Liver (tissue), 9 donors: ENCODE results near the gene THSD4. TPM values are rescaled to one million over a fixed set of nuclear protein-coding genes. Genes with fewer than 3 reads are reported as not detected.

Experiments used
- DNase-seq: peaks from one replicate; pipeline ENCODE4 v3.0.0-alpha.2; 2017; ENCODE audit warnings: low spot score
- H3K27ac ChIP-seq, 2 donors: one replicate each; pipeline ENCODE4 v1.7.0; 2013; ENCODE audit warnings: inconsistent platforms in 2 of 2, low read length in 2 of 2, control low read depth in 1 of 2, low read depth in 1 of 2, mild to moderate bottlenecking in 1 of 2
- H3K27me3 ChIP-seq, 4 donors: one replicate each; pipeline versions ENCODE4 v1.6.1 to v1.7.0; 2013; ENCODE audit warnings: low read length in 3 of 4, inconsistent platforms in 1 of 4, mild to moderate bottlenecking in 1 of 4, moderate library complexity in 1 of 4; ENCODE audit not compliant: control insufficient read depth in 4 of 4, insufficient read depth in 4 of 4
- H3K36me3 ChIP-seq, 4 donors: one replicate each; pipeline versions ENCODE4 v1.6.1 to v1.7.0; 2013; ENCODE audit warnings: low read length in 3 of 4, mild to moderate bottlenecking in 3 of 4, low read depth in 1 of 4, moderate library complexity in 1 of 4; ENCODE audit not compliant: control insufficient read depth in 4 of 4, insufficient read depth in 3 of 4
- H3K4me1 ChIP-seq, 4 donors: one replicate each; pipeline versions ENCODE4 v1.6.1 to v1.7.0; 2013; ENCODE audit warnings: low read length in 3 of 4, mild to moderate bottlenecking in 3 of 4, moderate library complexity in 1 of 4; ENCODE audit not compliant: control insufficient read depth in 4 of 4, insufficient read depth in 4 of 4
- H3K4me3 ChIP-seq, 3 donors: one replicate each; pipeline versions ENCODE4 v1.6.1 to v1.7.0; 2013; ENCODE audit warnings: low read length in 3 of 3, control low read depth in 1 of 3, low read depth in 1 of 3, mild to moderate bottlenecking in 1 of 3
- H3K9ac ChIP-seq, 2 donors: one replicate each; pipeline ENCODE4 v1.7.0; 2013; ENCODE audit warnings: low read length in 2 of 2, mild to moderate bottlenecking in 2 of 2, moderate library complexity in 2 of 2, control low read depth in 1 of 2, low read depth in 1 of 2
- H3K9me3 ChIP-seq, 4 donors: one replicate each; pipeline versions ENCODE4 v1.6.1 to v1.7.0; 2013; ENCODE audit warnings: low read length in 3 of 4; ENCODE audit not compliant: control insufficient read depth in 4 of 4
- CTCF ChIP-seq: fragments of 150-350 bp; IDR thresholded peaks from 2 replicates; pipeline ENCODE4 v1.5.1; 2017; ENCODE audit warnings: improper control_type of control experiment, low read depth, low read length; ENCODE audit not compliant: missing input control
- EGR1 ChIP-seq, 2 donors: IDR thresholded peaks; 2 replicates each; pipeline ENCODE4 v1.6.1; 2016 to 2018; ENCODE audit warnings: antibody characterized with exemption in 2 of 2, low read depth in 2 of 2
- FOXA1 ChIP-seq: IDR thresholded peaks from 2 replicates; pipeline ENCODE4 v1.6.1; 2016; ENCODE audit warnings: antibody characterized with exemption
- FOXA2 ChIP-seq: IDR thresholded peaks from 2 replicates; pipeline ENCODE4 v1.6.1; 2016; ENCODE audit warnings: antibody characterized with exemption
- GABPA ChIP-seq, 2 donors: IDR thresholded peaks in 1 of 2; conservative IDR thresholded peaks in 1 of 2; 2 replicates each; pipeline ENCODE4 v1.6.1; 2016; ENCODE audit warnings: antibody characterized with exemption in 2 of 2, mild to moderate bottlenecking in 1 of 2, moderate library complexity in 1 of 2
- HNF4A ChIP-seq, 2 donors: conservative IDR thresholded peaks; 2 replicates each; pipeline ENCODE4 v1.6.1; 2016; ENCODE audit warnings: antibody characterized with exemption in 2 of 2, mild to moderate bottlenecking in 2 of 2
- HNF4G ChIP-seq: IDR thresholded peaks from 2 replicates; pipeline ENCODE4 v1.6.1; 2016; ENCODE audit warnings: antibody characterized with exemption
- JUND ChIP-seq, 2 donors: IDR thresholded peaks; 2 replicates each; pipeline ENCODE4 v1.6.1; 2016; ENCODE audit warnings: antibody characterized with exemption in 2 of 2
- MAX ChIP-seq: IDR thresholded peaks from 2 replicates; pipeline ENCODE4 v1.6.1; 2016; ENCODE audit warnings: antibody characterized with exemption
- NR2F2 ChIP-seq: IDR thresholded peaks from 2 replicates; pipeline ENCODE4 v1.6.1; 2016; ENCODE audit warnings: antibody characterized with exemption
- RAD21 ChIP-seq, 2 donors: IDR thresholded peaks; 2 replicates each; pipeline ENCODE4 v1.6.1; 2016; ENCODE audit warnings: antibody characterized with exemption in 2 of 2, mild to moderate bottlenecking in 2 of 2
- RXRA ChIP-seq, 2 donors: IDR thresholded peaks; 2 replicates each; pipeline ENCODE4 v1.6.1; 2017 to 2018; ENCODE audit warnings: antibody characterized with exemption in 2 of 2, mild to moderate bottlenecking in 1 of 2
- SP1 ChIP-seq: IDR thresholded peaks from 2 replicates; pipeline ENCODE4 v1.6.1; 2018; ENCODE audit warnings: antibody characterized with exemption, mild to moderate bottlenecking
- TAF1 ChIP-seq: conservative IDR thresholded peaks from 2 replicates; pipeline ENCODE4 v1.6.1; 2016; ENCODE audit warnings: antibody characterized with exemption, mild to moderate bottlenecking
- YY1 ChIP-seq: IDR thresholded peaks from 2 replicates; pipeline ENCODE4 v1.6.1; 2016; ENCODE audit warnings: antibody characterized with exemption, mild to moderate bottlenecking
- WGBS: extraction: QIAGEN DNeasy Blood & Tissue Kit; methylation state at CpG from one replicate; pipeline ENCODE4 v1.1.7; 2013; 5-methylcytosine and 5-hydroxymethylcytosine counted together
- polyA plus RNA-seq, 2 donors: library from polyadenylated mRNA; stranded (reverse) in 1 of 2; unstranded in 1 of 2; fragments of 200-250 nt in 1 of 2; fragments of >200 nt in 1 of 2; fragmentation: Nextera tagmentation in 1 of 2; extraction: Ambion mirVana in 1 of 2; gene quantifications; one replicate each; pipeline versions ENCODE4 v1.2.1 to v1.2.3, GENCODE V29; 2013 to 2015
- total RNA-seq, 2 donors: library from RNA; depleted of rRNA; stranded (reverse); fragments of >200 nt; gene quantifications; one replicate each; pipeline ENCODE4 v1.2.3, GENCODE V29; 2014
- TF ChIP-seq, protein P1 (sequence below): IDR thresholded peaks from 2 replicates; pipeline ENCODE4 v1.6.1; 2016; ENCODE audit warnings: antibody characterized with exemption
- TF ChIP-seq, protein P2 (sequence below): IDR thresholded peaks from 2 replicates; pipeline ENCODE4 v1.6.1; 2016; ENCODE audit warnings: antibody characterized with exemption
- TF ChIP-seq, protein P3 (sequence below): IDR thresholded peaks from 2 replicates; pipeline ENCODE4 v1.6.1; 2016; ENCODE audit warnings: antibody characterized with exemption, mild to moderate bottlenecking
- donor health status: healthy.
- donor health status: healthy.
- donor health status: healthy.
- donor health status: healthy.
- donor health status: healthy.

THSD4 gene
- total and polyA plus RNA-seq, 4 donors = 0.23 to 11.5 (median 1.9) TPM

DNA sequence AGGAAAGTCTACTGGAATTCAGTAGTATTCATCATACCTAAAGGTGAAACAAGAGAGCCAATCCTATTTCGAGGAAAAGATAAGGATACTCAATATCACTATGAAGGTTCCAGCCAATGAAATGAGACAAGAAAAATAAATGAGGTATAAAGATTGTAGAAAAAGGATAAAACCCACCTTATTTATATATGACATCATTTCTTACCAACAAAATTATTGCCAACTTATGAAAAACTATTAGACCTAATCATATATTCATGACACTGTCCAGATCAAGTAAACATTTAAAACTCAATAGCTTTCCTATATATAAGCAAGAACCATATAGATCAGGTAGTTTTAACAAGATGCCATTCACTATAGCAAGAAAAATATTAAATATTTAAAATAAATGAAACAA is 584.7 kb downstream of the THSD4 start:
- H3K27ac ChIP-seq = no peak overlapping the region

DNA sequence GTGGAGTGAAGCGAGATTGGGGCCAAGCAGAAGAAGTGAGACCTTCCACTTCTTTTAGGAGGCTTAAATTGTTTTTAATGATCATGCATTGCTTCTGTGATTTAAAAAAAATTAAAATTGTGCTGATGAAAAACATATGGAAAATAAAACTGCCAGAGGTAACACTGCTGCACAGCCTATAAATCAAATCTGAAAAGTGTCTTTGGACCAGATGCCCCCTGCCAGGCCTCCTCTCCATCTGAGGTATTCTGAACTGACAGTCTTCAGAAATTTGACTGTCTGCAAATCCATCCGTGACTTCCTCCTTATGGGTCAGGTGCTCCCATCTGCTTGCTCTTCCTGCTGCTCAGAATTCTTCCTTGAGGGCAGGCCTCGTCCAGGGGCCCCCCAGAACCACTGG is 586.5 kb downstream of the THSD4 start:
- no peak for DNase-seq
- TF ChIP-seq RAD21 (IDR thresholded peaks at IDR 0.05) (no peak), SP1 (no peak), FOXA1 (no peak), HNF4A (conservative IDR thresholded peaks at IDR 0.05) (no peak), EGR1 (IDR thresholded peaks at IDR 0.05; ENCODE audit: low read depth in 2 of 2) (no peak), NR2F2 (no peak), GABPA (IDR thresholded peaks at IDR 0.05 in 1 of 2, conservative IDR thresholded peaks at IDR 0.05 in 1 of 2) (no peak), TAF1 (no peak), RXRA (IDR thresholded peaks at IDR 0.05) (no peak), HNF4G (no peak), MAX (no peak), YY1 (no peak), CTCF (no peak), JUND (IDR thresholded peaks at IDR 0.05) (no peak), FOXA2 (no peak)
- TF ChIP-seq, protein P1, sequence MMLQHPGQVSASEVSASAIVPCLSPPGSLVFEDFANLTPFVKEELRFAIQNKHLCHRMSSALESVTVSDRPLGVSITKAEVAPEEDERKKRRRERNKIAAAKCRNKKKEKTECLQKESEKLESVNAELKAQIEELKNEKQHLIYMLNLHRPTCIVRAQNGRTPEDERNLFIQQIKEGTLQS = no peak
- TF ChIP-seq, protein P2, sequence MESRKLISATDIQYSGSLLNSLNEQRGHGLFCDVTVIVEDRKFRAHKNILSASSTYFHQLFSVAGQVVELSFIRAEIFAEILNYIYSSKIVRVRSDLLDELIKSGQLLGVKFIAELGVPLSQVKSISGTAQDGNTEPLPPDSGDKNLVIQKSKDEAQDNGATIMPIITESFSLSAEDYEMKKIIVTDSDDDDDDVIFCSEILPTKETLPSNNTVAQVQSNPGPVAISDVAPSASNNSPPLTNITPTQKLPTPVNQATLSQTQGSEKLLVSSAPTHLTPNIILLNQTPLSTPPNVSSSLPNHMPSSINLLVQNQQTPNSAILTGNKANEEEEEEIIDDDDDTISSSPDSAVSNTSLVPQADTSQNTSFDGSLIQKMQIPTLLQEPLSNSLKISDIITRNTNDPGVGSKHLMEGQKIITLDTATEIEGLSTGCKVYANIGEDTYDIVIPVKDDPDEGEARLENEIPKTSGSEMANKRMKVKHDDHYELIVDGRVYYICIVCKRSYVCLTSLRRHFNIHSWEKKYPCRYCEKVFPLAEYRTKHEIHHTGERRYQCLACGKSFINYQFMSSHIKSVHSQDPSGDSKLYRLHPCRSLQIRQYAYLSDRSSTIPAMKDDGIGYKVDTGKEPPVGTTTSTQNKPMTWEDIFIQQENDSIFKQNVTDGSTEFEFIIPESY = no peak
- TF ChIP-seq, protein P3, sequence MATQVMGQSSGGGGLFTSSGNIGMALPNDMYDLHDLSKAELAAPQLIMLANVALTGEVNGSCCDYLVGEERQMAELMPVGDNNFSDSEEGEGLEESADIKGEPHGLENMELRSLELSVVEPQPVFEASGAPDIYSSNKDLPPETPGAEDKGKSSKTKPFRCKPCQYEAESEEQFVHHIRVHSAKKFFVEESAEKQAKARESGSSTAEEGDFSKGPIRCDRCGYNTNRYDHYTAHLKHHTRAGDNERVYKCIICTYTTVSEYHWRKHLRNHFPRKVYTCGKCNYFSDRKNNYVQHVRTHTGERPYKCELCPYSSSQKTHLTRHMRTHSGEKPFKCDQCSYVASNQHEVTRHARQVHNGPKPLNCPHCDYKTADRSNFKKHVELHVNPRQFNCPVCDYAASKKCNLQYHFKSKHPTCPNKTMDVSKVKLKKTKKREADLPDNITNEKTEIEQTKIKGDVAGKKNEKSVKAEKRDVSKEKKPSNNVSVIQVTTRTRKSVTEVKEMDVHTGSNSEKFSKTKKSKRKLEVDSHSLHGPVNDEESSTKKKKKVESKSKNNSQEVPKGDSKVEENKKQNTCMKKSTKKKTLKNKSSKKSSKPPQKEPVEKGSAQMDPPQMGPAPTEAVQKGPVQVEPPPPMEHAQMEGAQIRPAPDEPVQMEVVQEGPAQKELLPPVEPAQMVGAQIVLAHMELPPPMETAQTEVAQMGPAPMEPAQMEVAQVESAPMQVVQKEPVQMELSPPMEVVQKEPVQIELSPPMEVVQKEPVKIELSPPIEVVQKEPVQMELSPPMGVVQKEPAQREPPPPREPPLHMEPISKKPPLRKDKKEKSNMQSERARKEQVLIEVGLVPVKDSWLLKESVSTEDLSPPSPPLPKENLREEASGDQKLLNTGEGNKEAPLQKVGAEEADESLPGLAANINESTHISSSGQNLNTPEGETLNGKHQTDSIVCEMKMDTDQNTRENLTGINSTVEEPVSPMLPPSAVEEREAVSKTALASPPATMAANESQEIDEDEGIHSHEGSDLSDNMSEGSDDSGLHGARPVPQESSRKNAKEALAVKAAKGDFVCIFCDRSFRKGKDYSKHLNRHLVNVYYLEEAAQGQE = no peak
- H3K4me1 ChIP-seq = peaks cover 0 to 4% (median 0%) of the 10 kb centered on the region in 4 donors
- H3K4me3 ChIP-seq = no peak overlapping the region
- H3K9ac ChIP-seq = no peak overlapping the region
- no peaks in the 10 kb centered on the region for H3K9me3 ChIP-seq
- H3K27me3 ChIP-seq = no peaks in the 10 kb centered on the region
- WGBS = 83% methylated on average over 3 of the region's 3 CpGs
- no peak overlapping the region for H3K27ac ChIP-seq
- H3K36me3 ChIP-seq = no peaks in the 10 kb centered on the region

More for the DNA sequence above, 584.7 kb downstream of the THSD4 start:
- no peaks in the 10 kb centered on the region for H3K27me3 ChIP-seq
- no peaks in the 10 kb centered on the region for H3K36me3 ChIP-seq
- no peak for DNase-seq
- 96% methylated on average over 1 of the region's 1 CpG for WGBS
- TF ChIP-seq EGR1 (IDR thresholded peaks at IDR 0.05; ENCODE audit: low read depth in 2 of 2) (no peak), RAD21 (IDR thresholded peaks at IDR 0.05) (no peak), SP1 (no peak), HNF4G (no peak), JUND (IDR thresholded peaks at IDR 0.05) (no peak), TAF1 (no peak), RXRA (IDR thresholded peaks at IDR 0.05) (no peak)
- TF ChIP-seq, protein P2 = no peak
- TF ChIP-seq, protein P1 = no peak
- no peaks in the 10 kb centered on the region for H3K9me3 ChIP-seq
- H3K4me1 ChIP-seq = no peaks in the 10 kb centered on the region
- no peak overlapping the region for H3K4me3 ChIP-seq
- no peak overlapping the region for H3K9ac ChIP-seq
